Panc1 (cell line): Measurements from ENCODE around the gene S100B.

ENCODE experiments used
- POLR2AphosphoS5 ChIP-seq: IDR thresholded peaks from 2 replicates; pipeline ENCODE4 v1.6.1; 2012; ENCODE audit warnings: mild to moderate bottlenecking, low read depth, low read length, moderate library complexity
- SIN3A ChIP-seq: IDR thresholded peaks from 2 replicates; pipeline ENCODE4 v1.6.1; 2012; ENCODE audit warnings: low read depth, mild to moderate bottlenecking, low read length, moderate library complexity, borderline replicate concordance; ENCODE audit not compliant: insufficient read depth
- TCF7L2 ChIP-seq: IDR thresholded peaks from 2 replicates; pipeline ENCODE4 v1.6.1; 2011; ENCODE audit warnings: mild to moderate bottlenecking, low read depth, low read length, inconsistent platforms
- TF ChIP-seq, protein P1 (sequence below): fragments of 450-650 bp; IDR thresholded peaks from 2 replicates; pipeline ENCODE4 v1.5.1; 2017; ENCODE audit warnings: mild to moderate bottlenecking
- TF ChIP-seq, protein P2 (sequence below), 2 experiments: IDR thresholded peaks; 2 replicates each; pipeline ENCODE4 v1.6.1; 2011 to 2012; ENCODE audit warnings: low read depth in 2 of 2, control low read depth in 1 of 2, low read length in 1 of 2, mild to moderate bottlenecking in 1 of 2, moderate library complexity in 1 of 2; ENCODE audit not compliant: insufficient read depth in 1 of 2

- TF ChIP-seq, protein P1, sequence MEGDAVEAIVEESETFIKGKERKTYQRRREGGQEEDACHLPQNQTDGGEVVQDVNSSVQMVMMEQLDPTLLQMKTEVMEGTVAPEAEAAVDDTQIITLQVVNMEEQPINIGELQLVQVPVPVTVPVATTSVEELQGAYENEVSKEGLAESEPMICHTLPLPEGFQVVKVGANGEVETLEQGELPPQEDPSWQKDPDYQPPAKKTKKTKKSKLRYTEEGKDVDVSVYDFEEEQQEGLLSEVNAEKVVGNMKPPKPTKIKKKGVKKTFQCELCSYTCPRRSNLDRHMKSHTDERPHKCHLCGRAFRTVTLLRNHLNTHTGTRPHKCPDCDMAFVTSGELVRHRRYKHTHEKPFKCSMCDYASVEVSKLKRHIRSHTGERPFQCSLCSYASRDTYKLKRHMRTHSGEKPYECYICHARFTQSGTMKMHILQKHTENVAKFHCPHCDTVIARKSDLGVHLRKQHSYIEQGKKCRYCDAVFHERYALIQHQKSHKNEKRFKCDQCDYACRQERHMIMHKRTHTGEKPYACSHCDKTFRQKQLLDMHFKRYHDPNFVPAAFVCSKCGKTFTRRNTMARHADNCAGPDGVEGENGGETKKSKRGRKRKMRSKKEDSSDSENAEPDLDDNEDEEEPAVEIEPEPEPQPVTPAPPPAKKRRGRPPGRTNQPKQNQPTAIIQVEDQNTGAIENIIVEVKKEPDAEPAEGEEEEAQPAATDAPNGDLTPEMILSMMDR, result no peak
- TF ChIP-seq POLR2AphosphoS5 (no peak), SIN3A (no peak), TCF7L2 (no peak)
- TF ChIP-seq, protein P2, sequence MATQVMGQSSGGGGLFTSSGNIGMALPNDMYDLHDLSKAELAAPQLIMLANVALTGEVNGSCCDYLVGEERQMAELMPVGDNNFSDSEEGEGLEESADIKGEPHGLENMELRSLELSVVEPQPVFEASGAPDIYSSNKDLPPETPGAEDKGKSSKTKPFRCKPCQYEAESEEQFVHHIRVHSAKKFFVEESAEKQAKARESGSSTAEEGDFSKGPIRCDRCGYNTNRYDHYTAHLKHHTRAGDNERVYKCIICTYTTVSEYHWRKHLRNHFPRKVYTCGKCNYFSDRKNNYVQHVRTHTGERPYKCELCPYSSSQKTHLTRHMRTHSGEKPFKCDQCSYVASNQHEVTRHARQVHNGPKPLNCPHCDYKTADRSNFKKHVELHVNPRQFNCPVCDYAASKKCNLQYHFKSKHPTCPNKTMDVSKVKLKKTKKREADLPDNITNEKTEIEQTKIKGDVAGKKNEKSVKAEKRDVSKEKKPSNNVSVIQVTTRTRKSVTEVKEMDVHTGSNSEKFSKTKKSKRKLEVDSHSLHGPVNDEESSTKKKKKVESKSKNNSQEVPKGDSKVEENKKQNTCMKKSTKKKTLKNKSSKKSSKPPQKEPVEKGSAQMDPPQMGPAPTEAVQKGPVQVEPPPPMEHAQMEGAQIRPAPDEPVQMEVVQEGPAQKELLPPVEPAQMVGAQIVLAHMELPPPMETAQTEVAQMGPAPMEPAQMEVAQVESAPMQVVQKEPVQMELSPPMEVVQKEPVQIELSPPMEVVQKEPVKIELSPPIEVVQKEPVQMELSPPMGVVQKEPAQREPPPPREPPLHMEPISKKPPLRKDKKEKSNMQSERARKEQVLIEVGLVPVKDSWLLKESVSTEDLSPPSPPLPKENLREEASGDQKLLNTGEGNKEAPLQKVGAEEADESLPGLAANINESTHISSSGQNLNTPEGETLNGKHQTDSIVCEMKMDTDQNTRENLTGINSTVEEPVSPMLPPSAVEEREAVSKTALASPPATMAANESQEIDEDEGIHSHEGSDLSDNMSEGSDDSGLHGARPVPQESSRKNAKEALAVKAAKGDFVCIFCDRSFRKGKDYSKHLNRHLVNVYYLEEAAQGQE (IDR thresholded peaks at IDR 0.05; ENCODE audit: insufficient read depth in 1 of 2, low read depth in 2 of 2, low read length in 1 of 2), result no peak
Observed at GRCh38 chr21:46650476-46651098, 45.7 kb upstream of the S100B start.
